IMR-90 (cell line): ENCODE results near the gene OVOL1. TPM values are rescaled to one million over a fixed set of nuclear protein-coding genes. Genes with fewer than 3 reads are reported as not detected.

Source experiments
- ATAC-seq: fragments of 200-7000 bp; cut with Tn5 transposase; 2 replicates; pipeline ENCODE4 v1.9.1; 2020; ENCODE audit warnings: low read depth, mild to moderate bottlenecking, moderate library complexity
- BruUV-seq: library from RNA; stranded (reverse); fragments of 400-500 nt; replicated peaks from 2 replicates; lab custom pipeline; 2021; lab: Mats Ljungman, UMichigan
- CTCF ChIA-PET: fragments of 300-600 bp; formaldehyde crosslinking; extraction: SDS; loops from one replicate; lab custom pipeline; 2021; ENCODE audit warnings: antibody characterized with exemption; lab: Yijun Ruan, JAX
- POLR2A ChIA-PET: fragments of 300-600 bp; sonication (Branson Sonifier 250); formaldehyde crosslinking; loops from one replicate; lab custom pipeline; 2022; ENCODE audit warnings: antibody characterized with exemption; ENCODE audit not compliant: unreplicated experiment; lab: Charles Lee
- DNase-seq: peaks from one replicate; pipeline ENCODE4 v3.0.0; 2013
- H2AFZ ChIP-seq: replicated peaks from 2 replicates; pipeline ENCODE3; 2013; ENCODE audit warnings: low read length, mild to moderate bottlenecking; ENCODE audit not compliant: poor library complexity
- H2AK5ac ChIP-seq: 2 replicates; pipeline ENCODE4 v1.6.1; 2013; ENCODE audit warnings: low read depth, low read length, inconsistent platforms
- H2AK9ac ChIP-seq: replicated peaks from 2 replicates; pipeline ENCODE3; 2013; ENCODE audit warnings: mild to moderate bottlenecking, low read depth, low read length, moderate library complexity; ENCODE audit not compliant: poor library complexity
- H2BK120ac ChIP-seq: 2 replicates; pipeline ENCODE4 v1.6.1; 2013; ENCODE audit warnings: low read depth, low read length, inconsistent platforms
- H2BK15ac ChIP-seq: 3 replicates; pipeline ENCODE4 v1.6.1; 2013; ENCODE audit warnings: low read depth, low read length, inconsistent platforms
- H2BK20ac ChIP-seq: 2 replicates; pipeline ENCODE4 v1.6.1; 2013; ENCODE audit warnings: low read depth, mild to moderate bottlenecking, inconsistent platforms, low read length, moderate library complexity
- H2BK5ac ChIP-seq: 2 replicates; pipeline ENCODE4 v1.6.1; 2013; ENCODE audit warnings: mild to moderate bottlenecking, low read depth, low read length, inconsistent platforms; ENCODE audit not compliant: poor library complexity, severe bottlenecking
- H3K14ac ChIP-seq: replicated peaks from 2 replicates; pipeline ENCODE4 v1.6.1; 2013; ENCODE audit warnings: low read depth, low read length, inconsistent platforms
- H3K18ac ChIP-seq: 2 replicates; pipeline ENCODE4 v1.6.1; 2013; ENCODE audit warnings: low read depth, low read length, control low read depth
- H3K23ac ChIP-seq: 2 replicates; pipeline ENCODE4 v1.6.1; 2013; ENCODE audit warnings: low read depth, low read length, inconsistent platforms
- H3K27ac ChIP-seq: 2 replicates; pipeline ENCODE4 v1.5.1; 2013; ENCODE audit warnings: mild to moderate bottlenecking, control low read depth, low read length; ENCODE audit not compliant: insufficient read depth
- H3K27me3 ChIP-seq: 2 replicates; pipeline ENCODE4 v1.6.1; 2013; ENCODE audit warnings: low read length; ENCODE audit not compliant: control insufficient read depth, insufficient read depth
- H3K36me3 ChIP-seq: 2 replicates; pipeline ENCODE4 v1.6.1; 2013; ENCODE audit warnings: low read length, mixed read lengths; ENCODE audit not compliant: control insufficient read depth, insufficient read depth
- H3K4ac ChIP-seq: 2 replicates; pipeline ENCODE4 v1.6.1; 2013; ENCODE audit warnings: low read depth, low read length, inconsistent platforms
- H3K4me1 ChIP-seq: 2 replicates; pipeline ENCODE4 v1.6.1; 2013; ENCODE audit warnings: low read length, mixed read lengths; ENCODE audit not compliant: control insufficient read depth, insufficient read depth
- H3K4me2 ChIP-seq: 2 replicates; pipeline ENCODE4 v1.6.1; 2013; ENCODE audit warnings: low read depth, mild to moderate bottlenecking, control low read depth, low read length, moderate library complexity
- H3K4me3 ChIP-seq: 2 replicates; pipeline ENCODE4 v1.5.1; 2013; ENCODE audit warnings: low read depth, mild to moderate bottlenecking, control low read depth, low read length, moderate library complexity; ENCODE audit not compliant: insufficient read depth
- H3K56ac ChIP-seq: 2 replicates; pipeline ENCODE4 v1.6.1; 2013; ENCODE audit warnings: low read length, inconsistent platforms; ENCODE audit not compliant: insufficient read depth; ENCODE audit errors: extremely low read depth
- H3K79me1 ChIP-seq, 2 experiments: 2 replicates each; pipeline ENCODE4 v1.6.1; 2013; ENCODE audit warnings: low read length in 2 of 2, inconsistent platforms in 1 of 2, low read depth in 1 of 2
- H3K9ac ChIP-seq: 2 replicates; pipeline ENCODE4 v1.6.1; 2013; ENCODE audit warnings: low read depth, low read length, control low read depth
- H3K9me1 ChIP-seq: 2 replicates; pipeline ENCODE4 v1.6.1; 2013; ENCODE audit warnings: low read length, inconsistent platforms; ENCODE audit not compliant: insufficient read depth
- H3K9me3 ChIP-seq: 2 replicates; pipeline ENCODE4 v1.6.1; 2013; ENCODE audit warnings: low read length; ENCODE audit not compliant: control insufficient read depth, insufficient read depth
- H4K20me1 ChIP-seq: 2 replicates; pipeline ENCODE4 v1.6.1; 2013; ENCODE audit warnings: low read length, inconsistent platforms; ENCODE audit not compliant: insufficient read depth
- H4K5ac ChIP-seq: 2 replicates; pipeline ENCODE4 v1.6.1; 2013; ENCODE audit warnings: mild to moderate bottlenecking, low read depth, low read length, control low read depth
- H4K8ac ChIP-seq, 2 experiments: 2 replicates each; pipeline ENCODE4 v1.6.1; 2013; ENCODE audit warnings: low read depth in 2 of 2, low read length in 2 of 2, control low read depth in 1 of 2, inconsistent platforms in 1 of 2
- H4K91ac ChIP-seq: 2 replicates; pipeline ENCODE4 v1.6.1; 2013; ENCODE audit warnings: low read depth, low read length, inconsistent platforms; ENCODE audit not compliant: insufficient read depth
- CEBPB ChIP-seq: IDR thresholded peaks from 2 replicates; pipeline ENCODE4 v1.6.1; 2012; ENCODE audit warnings: low read depth, low read length, improper control_type of control experiment
- CHD1 ChIP-seq: IDR thresholded peaks from 2 replicates; pipeline ENCODE4 v1.6.1; 2012; ENCODE audit warnings: low read depth, low read length, improper control_type of control experiment
- FOS ChIP-seq: fragments of 150-350 bp; IDR thresholded peaks from 2 replicates; pipeline ENCODE4 v1.6.1; 2016; ENCODE audit warnings: low read depth, low read length
- MAFK ChIP-seq: IDR thresholded peaks from 2 replicates; pipeline ENCODE4 v1.6.1; 2012; ENCODE audit warnings: low read depth, low read length, improper control_type of control experiment
- MAZ ChIP-seq: IDR thresholded peaks from 2 replicates; pipeline ENCODE4 v1.6.1; 2012; ENCODE audit warnings: low read depth, mild to moderate bottlenecking, low read length, improper control_type of control experiment, moderate library complexity, borderline replicate concordance
- NFE2L2 ChIP-seq: fragments of 150-350 bp; IDR thresholded peaks from 2 replicates; pipeline ENCODE4 v1.6.1; 2016; ENCODE audit warnings: low read depth, mild to moderate bottlenecking, low read length
- RAD21 ChIP-seq: IDR thresholded peaks from 2 replicates; pipeline ENCODE4 v1.6.1; 2012; ENCODE audit warnings: low read length, improper control_type of control experiment
- RCOR1 ChIP-seq: IDR thresholded peaks from 2 replicates; pipeline ENCODE4 v1.6.1; 2012; ENCODE audit warnings: mild to moderate bottlenecking, low read length, improper control_type of control experiment; ENCODE audit not compliant: insufficient replicate concordance
- RFX5 ChIP-seq: IDR thresholded peaks from 2 replicates; pipeline ENCODE4 v1.8.0; 2012; ENCODE audit warnings: low read depth, mild to moderate bottlenecking, low read length, moderate library complexity
- SMC3 ChIP-seq: fragments of 150-350 bp; IDR thresholded peaks from 2 replicates; pipeline ENCODE4 v1.6.1; 2016; ENCODE audit warnings: low read depth, mild to moderate bottlenecking, antibody characterized with exemption, low read length, moderate library complexity
- USF2 ChIP-seq: fragments of 150-350 bp; IDR thresholded peaks from 2 replicates; pipeline ENCODE4 v1.6.1; 2017; ENCODE audit warnings: mild to moderate bottlenecking, antibody characterized with exemption, low read length, low read depth
- WGBS, 2 experiments: methylation state at CpG; one replicate each; pipeline versions ENCODE4 v1.1.5 to v1.1.7; 2013; ENCODE audit warnings: missing lambda C conversion rate in 2 of 2; ENCODE audit not compliant: insufficient read length in 1 of 2; ENCODE audit errors: extremely low coverage in 2 of 2; 5-methylcytosine and 5-hydroxymethylcytosine counted together
- dilution Hi-C: fragments of 300-500 bp; cut with HindIII; formaldehyde crosslinking; loops from one replicate; pipeline ENCODE4 v1.14.3; 2018; ENCODE audit warnings: low sequenced_read_pairs; ENCODE audit not compliant: unreplicated experiment
- in situ Hi-C: fragments of 300-500 bp; cut with MboI; formaldehyde crosslinking; loops from 3 replicates; pipeline ENCODE4 v1.14.3; 2019; ENCODE audit warnings: low sequenced_read_pairs, inconsistent platforms, mixed read lengths
- intact Hi-C: fragments of 100-400 bp; cut with micrococcal nuclease; formaldehyde crosslinking; loops from 2 replicates; pipeline ENCODE4 v1.10.0; 2022
- polyA plus RNA-seq, 3 experiments: library from polyadenylated mRNA; depleted of rRNA; stranded (reverse); fragments of >200 nt; gene quantifications; 2 replicates each; pipeline ENCODE4 v1.2.3, GENCODE V29; 2012; ENCODE audit warnings: low replicate concordance in 1 of 3
- total RNA-seq: library from RNA; depleted of rRNA; stranded (reverse); fragments of >200 nt; gene quantifications from 2 replicates; pipeline ENCODE4 v1.2.3, GENCODE V29; 2012

OVOL1 gene
- total and polyA plus RNA-seq, 2 of the 4 experiments (the other 2 are of a cell fraction) = not detected

GRCh38 chr11:65842144-65842543 is 55.3 kb downstream of the OVOL1 start:
- H3K27me3 ChIP-seq = no peaks in the 10 kb centered on the region
- no peak overlapping the region for H2BK120ac ChIP-seq
- H3K4me2 ChIP-seq = no peak overlapping the region
- H3K18ac ChIP-seq = no peak overlapping the region
- DNase-seq (no peak), ATAC-seq (no peak)
- CTCF ChIA-PET = no interaction called here
- no peak overlapping the region for H4K5ac ChIP-seq
- H3K4me1 ChIP-seq = no peaks in the 10 kb centered on the region
- no peaks in the 10 kb centered on the region for H3K36me3 ChIP-seq
- TF ChIP-seq SMC3 = no peak
- TF ChIP-seq RFX5 = no peak
- TF ChIP-seq FOS = no peak
- TF ChIP-seq NFE2L2 = no peak
- TF ChIP-seq MAZ = no peak
- TF ChIP-seq RAD21 = no peak
- no peak for TF ChIP-seq CEBPB
- no peak for TF ChIP-seq RCOR1
- no peak for TF ChIP-seq CHD1
- no peak for TF ChIP-seq USF2
- TF ChIP-seq MAFK = no peak
- no peak overlapping the region for H3K23ac ChIP-seq
- no peak overlapping the region for H3K27ac ChIP-seq
- H2AFZ ChIP-seq = no peak overlapping the region
- H3K4ac ChIP-seq = no peak overlapping the region
- H3K4me3 ChIP-seq = no peak overlapping the region
- H2BK5ac ChIP-seq = no peak overlapping the region
- H3K56ac ChIP-seq = no peak overlapping the region
- WGBS, 2 experiments = no CpG with 5 or more reads among the region's 4 CpGs
- no peak overlapping the region for H4K91ac ChIP-seq
- H2AK5ac ChIP-seq = no peak overlapping the region
- no peak overlapping the region for H2BK20ac ChIP-seq
- no peak overlapping the region for H2AK9ac ChIP-seq
- H3K9me3 ChIP-seq = no peaks in the 10 kb centered on the region
- no peak overlapping the region for H3K14ac ChIP-seq
- H3K79me1 ChIP-seq = no peaks in the 10 kb centered on the region
- H4K20me1 ChIP-seq = no peaks in the 10 kb centered on the region
- H2BK15ac ChIP-seq = no peak overlapping the region
- no peaks in the 10 kb centered on the region for H3K9me1 ChIP-seq
- in situ Hi-C loops = no loop called here
- POLR2A ChIA-PET = no interaction called here
- no peak overlapping the region for H4K8ac ChIP-seq
- intact Hi-C loops = no loop called here
- no peak overlapping the region for H3K9ac ChIP-seq
- no TSS peak for BruUV-seq
- dilution Hi-C loops = no loop called here
